GM10266 (cell line): ENCODE measurements around the gene NXPH4.

ENCODE experiments used
- DNase-seq: peaks from one replicate; pipeline ENCODE4 v3.0.0; 2012; ENCODE audit errors: extremely low spot score
- CTCF ChIP-seq: IDR thresholded peaks from 2 replicates; pipeline ENCODE4 v1.5.1; 2012; ENCODE audit warnings: mild to moderate bottlenecking, low read depth; ENCODE audit not compliant: control insufficient read depth, insufficient read depth; ENCODE audit errors: missing control alignments

The NXPH4 gene

GRCh38 chr12:57234233-57234570 is 17.6 kb downstream of the NXPH4 start:
- DNase-seq, result no peak
- TF ChIP-seq CTCF, result no peak

GRCh38 chr12:57234571-57235016 is 18.0 kb downstream of the NXPH4 start:
- no peak for DNase-seq
- no peak for TF ChIP-seq CTCF

GRCh38 chr12:57235017-57235727 is 18.6 kb downstream of the NXPH4 start:
- no peak for DNase-seq
- TF ChIP-seq CTCF, result no peak

- TF ChIP-seq CTCF, result no peak
- no peak for DNase-seq
Observed at GRCh38 chr12:57235728-57236131, 19.1 kb downstream of the NXPH4 start.

- no peak for DNase-seq
- no peak for TF ChIP-seq CTCF
Observed at GRCh38 chr12:57236201-57236924, 19.8 kb downstream of the NXPH4 start.

- no peak for TF ChIP-seq CTCF
- peak; percentile 13 for DNase-seq
Observed at GRCh38 chr12:57236925-57237595, 20.5 kb downstream of the NXPH4 start.

- DNase-seq, result no peak
- no peak for TF ChIP-seq CTCF
Observed at GRCh38 chr12:57237596-57237931, 21.0 kb downstream of the NXPH4 start.
